ENCODE results near the gene SUMF1. TPM values are rescaled to one million over a fixed set of nuclear protein-coding genes. Genes with fewer than 3 reads are reported as not detected.

The SUMF1 gene
- total and polyA plus RNA-seq, 2 of the 13 experiments (the other 11 are each of a cell fraction or from before 2014, with no cell fraction given) = 18.5 to 28.9 TPM

- TF ChIP-seq ATF7 (IDR thresholded peaks at IDR 0.05) (no peak), ATF7 (CRISPR knock-in tag; IDR thresholded peaks at IDR 0.05) (0 out of 2 replicates have a peak, but pooled peaks have one; percentile 57), YEATS2 (CRISPR knock-in tag; IDR thresholded peaks at IDR 0.05; ENCODE audit: borderline replicate concordance) (peak; percentile 58; the same call in 1 of the 2 replicates), NFYC (CRISPR knock-in tag; IDR thresholded peaks at IDR 0.05) (no peak), RFXANK (CRISPR knock-in tag; IDR thresholded peaks at IDR 0.05) (no peak), ZFP36L1 (CRISPR knock-in tag; IDR thresholded peaks at IDR 0.05) (no peak; the same call in 1 of the 2 replicates), ZNF124 (CRISPR knock-in tag; IDR thresholded peaks at IDR 0.05) (no peak), ASH2L (IDR thresholded peaks at IDR 0.05; ENCODE audit: insufficient read length, low read depth, low read length) (peak; percentile 49), ZNF263 (CRISPR knock-in tag; IDR thresholded peaks at IDR 0.05) (peak; percentile 77), ARHGAP35 (CRISPR knock-in tag; IDR thresholded peaks at IDR 0.05; ENCODE audit: borderline replicate concordance) (0 out of 2 replicates have a peak, but pooled peaks have one; percentile 49), ZBTB3 (CRISPR knock-in tag; IDR thresholded peaks at IDR 0.05; ENCODE audit: borderline replicate concordance, low read depth) (peak; percentile 85; the same call in 1 of the 2 replicates), GABPA (IDR thresholded peaks at IDR 0.05; ENCODE audit: low read depth, low read length) (no peak), GABPA (CRISPR knock-in tag; IDR thresholded peaks at IDR 0.05; ENCODE audit: low read depth) (peak; percentile 78), ZNF281 (CRISPR knock-in tag; IDR thresholded peaks at IDR 0.05; ENCODE audit: borderline replicate concordance) (no peak), ZNF335 (CRISPR knock-in tag; IDR thresholded peaks at IDR 0.05) (0 out of 2 replicates have a peak, but pooled peaks have one; percentile 53)
- TF ChIP-seq, protein P1, sequence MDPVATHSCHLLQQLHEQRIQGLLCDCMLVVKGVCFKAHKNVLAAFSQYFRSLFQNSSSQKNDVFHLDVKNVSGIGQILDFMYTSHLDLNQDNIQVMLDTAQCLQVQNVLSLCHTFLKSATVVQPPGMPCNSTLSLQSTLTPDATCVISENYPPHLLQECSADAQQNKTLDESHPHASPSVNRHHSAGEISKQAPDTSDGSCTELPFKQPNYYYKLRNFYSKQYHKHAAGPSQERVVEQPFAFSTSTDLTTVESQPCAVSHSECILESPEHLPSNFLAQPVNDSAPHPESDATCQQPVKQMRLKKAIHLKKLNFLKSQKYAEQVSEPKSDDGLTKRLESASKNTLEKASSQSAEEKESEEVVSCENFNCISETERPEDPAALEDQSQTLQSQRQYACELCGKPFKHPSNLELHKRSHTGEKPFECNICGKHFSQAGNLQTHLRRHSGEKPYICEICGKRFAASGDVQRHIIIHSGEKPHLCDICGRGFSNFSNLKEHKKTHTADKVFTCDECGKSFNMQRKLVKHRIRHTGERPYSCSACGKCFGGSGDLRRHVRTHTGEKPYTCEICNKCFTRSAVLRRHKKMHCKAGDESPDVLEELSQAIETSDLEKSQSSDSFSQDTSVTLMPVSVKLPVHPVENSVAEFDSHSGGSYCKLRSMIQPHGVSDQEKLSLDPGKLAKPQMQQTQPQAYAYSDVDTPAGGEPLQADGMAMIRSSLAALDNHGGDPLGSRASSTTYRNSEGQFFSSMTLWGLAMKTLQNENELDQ (CRISPR knock-in tag; IDR thresholded peaks at IDR 0.05; ENCODE audit: borderline replicate concordance) = no peak
- TF ChIP-seq, protein P2, sequence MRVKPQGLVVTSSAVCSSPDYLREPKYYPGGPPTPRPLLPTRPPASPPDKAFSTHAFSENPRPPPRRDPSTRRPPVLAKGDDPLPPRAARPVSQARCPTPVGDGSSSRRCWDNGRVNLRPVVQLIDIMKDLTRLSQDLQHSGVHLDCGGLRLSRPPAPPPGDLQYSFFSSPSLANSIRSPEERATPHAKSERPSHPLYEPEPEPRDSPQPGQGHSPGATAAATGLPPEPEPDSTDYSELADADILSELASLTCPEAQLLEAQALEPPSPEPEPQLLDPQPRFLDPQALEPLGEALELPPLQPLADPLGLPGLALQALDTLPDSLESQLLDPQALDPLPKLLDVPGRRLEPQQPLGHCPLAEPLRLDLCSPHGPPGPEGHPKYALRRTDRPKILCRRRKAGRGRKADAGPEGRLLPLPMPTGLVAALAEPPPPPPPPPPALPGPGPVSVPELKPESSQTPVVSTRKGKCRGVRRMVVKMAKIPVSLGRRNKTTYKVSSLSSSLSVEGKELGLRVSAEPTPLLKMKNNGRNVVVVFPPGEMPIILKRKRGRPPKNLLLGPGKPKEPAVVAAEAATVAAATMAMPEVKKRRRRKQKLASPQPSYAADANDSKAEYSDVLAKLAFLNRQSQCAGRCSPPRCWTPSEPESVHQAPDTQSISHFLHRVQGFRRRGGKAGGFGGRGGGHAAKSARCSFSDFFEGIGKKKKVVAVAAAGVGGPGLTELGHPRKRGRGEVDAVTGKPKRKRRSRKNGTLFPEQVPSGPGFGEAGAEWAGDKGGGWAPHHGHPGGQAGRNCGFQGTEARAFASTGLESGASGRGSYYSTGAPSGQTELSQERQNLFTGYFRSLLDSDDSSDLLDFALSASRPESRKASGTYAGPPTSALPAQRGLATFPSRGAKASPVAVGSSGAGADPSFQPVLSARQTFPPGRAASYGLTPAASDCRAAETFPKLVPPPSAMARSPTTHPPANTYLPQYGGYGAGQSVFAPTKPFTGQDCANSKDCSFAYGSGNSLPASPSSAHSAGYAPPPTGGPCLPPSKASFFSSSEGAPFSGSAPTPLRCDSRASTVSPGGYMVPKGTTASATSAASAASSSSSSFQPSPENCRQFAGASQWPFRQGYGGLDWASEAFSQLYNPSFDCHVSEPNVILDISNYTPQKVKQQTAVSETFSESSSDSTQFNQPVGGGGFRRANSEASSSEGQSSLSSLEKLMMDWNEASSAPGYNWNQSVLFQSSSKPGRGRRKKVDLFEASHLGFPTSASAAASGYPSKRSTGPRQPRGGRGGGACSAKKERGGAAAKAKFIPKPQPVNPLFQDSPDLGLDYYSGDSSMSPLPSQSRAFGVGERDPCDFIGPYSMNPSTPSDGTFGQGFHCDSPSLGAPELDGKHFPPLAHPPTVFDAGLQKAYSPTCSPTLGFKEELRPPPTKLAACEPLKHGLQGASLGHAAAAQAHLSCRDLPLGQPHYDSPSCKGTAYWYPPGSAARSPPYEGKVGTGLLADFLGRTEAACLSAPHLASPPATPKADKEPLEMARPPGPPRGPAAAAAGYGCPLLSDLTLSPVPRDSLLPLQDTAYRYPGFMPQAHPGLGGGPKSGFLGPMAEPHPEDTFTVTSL (CRISPR knock-in tag; IDR thresholded peaks at IDR 0.05; ENCODE audit: borderline replicate concordance) = no peak
Measured at GRCh38 chr3:4493014-4493940, 26.2 kb upstream of the SUMF1 start, which contains the start of gene ITPR1 (continued).
